ENCODE results near the gene MGMT.

Gene MGMT

GRCh38 chr10:129784291-129784690 lies 317.2 kb downstream of the MGMT start:
- DNase-seq = no peak

GRCh38 chr10:129784891-129785290 lies 317.9 kb downstream of the MGMT start:
- DNase-seq = no peak

- DNase-seq = no peak
These were observed 318.5 kb downstream of the MGMT start for GRCh38 chr10:129785536-129785981.

- no peak for DNase-seq
These were observed 319.2 kb downstream of the MGMT start for GRCh38 chr10:129786216-129786615.

GRCh38 chr10:129787557-129787956 lies 320.5 kb downstream of the MGMT start:
- DNase-seq = no peak

DNA sequence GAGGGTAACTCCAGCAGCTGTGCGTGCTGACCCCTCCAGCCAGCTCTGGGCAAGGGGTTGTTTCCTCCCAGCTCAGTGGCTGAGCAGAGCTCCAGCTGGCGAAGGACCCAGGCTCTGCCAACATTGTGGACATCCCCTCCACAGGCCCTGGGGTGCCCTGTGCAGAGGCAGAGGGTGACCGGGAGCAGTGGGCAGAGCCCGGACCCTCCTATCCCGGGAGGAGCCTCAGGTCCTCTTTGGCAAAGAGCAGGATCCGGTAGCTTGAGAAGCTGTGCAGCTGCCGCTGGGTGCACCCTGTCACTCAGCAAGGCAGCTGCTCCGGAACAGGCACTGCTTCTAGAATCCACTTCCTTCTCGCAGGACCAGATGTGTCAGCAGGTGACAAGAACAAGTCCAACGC lies 321.2 kb downstream of the MGMT start:
- DNase-seq = no peak

GRCh38 chr10:129790715-129791446 lies 323.8 kb downstream of the MGMT start:
- DNase-seq = no peak

DNA sequence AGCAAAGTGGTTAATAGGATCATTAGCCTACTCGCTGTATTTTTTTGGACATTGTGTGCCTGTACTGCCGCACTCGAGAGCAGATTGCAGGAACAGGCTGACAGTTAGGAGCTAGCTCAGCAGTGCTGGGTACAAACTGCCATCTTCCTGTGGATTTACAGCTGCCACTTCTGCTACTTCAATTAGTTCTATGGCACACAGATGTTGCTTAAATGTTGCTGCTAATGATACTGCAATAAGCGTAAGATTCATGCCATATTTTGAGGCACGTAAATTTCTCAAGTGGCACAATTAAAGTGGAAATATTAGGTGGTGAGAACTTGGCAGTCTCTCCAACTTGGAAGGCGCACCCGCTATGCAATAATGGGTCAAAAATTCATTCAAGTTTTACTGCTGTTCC lies 325.1 kb downstream of the MGMT start:
- DNase-seq = no peak

DNA sequence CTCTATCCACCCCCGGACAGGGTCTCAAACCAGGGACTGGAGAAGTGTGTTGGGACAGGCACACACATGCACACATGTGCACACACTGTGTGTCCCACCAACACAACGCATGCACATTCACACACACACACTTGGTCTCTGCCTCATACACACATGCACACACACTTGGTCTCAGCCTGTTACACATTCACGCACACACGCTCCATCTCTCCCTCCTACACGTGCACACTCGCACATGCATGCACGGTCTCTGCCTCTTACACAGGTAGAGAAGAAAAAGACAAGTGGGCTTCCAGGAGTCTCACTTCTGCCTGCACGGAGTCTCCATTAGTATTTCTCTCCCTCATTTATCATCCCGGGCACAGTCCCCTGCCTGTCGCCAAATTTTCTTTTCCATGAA lies 325.8 kb downstream of the MGMT start:
- DNase-seq = no peak

DNA sequence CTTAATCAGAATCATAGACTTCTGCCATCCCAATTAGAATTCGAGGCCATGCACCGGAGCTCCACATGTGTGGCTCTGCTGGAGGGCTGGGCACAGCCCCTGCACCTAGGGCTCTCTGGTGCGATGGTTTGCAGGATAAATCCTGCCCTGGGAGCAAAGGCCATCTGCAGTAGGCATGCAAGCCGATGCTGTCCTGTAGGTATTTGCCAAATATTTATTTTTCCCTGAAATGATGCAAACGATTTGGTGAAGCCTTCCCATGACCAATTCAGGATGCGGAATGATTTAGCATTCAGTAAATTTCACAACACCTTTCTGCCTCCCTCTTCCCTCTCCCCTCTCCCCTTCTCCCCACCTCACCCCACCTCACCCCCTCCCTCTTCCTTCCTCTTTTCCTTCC lies 326.4 kb downstream of the MGMT start:
- no peak for DNase-seq

DNA sequence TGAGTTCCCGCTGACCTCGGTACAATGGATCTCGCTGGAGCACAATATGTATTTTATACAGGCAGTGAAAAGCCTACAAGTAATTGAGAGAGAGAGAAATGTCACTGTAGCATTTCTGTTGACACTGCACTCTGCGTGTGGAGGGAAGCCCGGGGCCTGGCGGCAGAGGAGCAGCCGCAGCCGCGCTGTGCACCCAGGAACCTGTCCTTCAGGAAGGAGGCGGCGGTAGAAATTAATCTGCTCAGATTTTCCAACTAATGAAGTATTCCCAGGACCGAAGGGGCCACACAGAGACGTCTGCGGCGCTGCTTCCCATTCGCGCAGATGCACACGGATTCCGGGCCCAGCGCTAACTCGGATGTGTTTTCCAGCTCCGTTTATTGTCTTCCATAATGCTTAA lies 327.0 kb downstream of the MGMT start:
- no peak for DNase-seq

GRCh38 chr10:129796710-129797420 lies 329.8 kb downstream of the MGMT start:
- DNase-seq = no peak

GRCh38 chr10:129799942-129800341 lies 332.9 kb downstream of the MGMT start:
- DNase-seq = no peak

GRCh38 chr10:129800796-129801340 lies 333.8 kb downstream of the MGMT start:
- DNase-seq = no peak

GRCh38 chr10:129807211-129807610 lies 340.2 kb downstream of the MGMT start:
- no peak for DNase-seq

DNA sequence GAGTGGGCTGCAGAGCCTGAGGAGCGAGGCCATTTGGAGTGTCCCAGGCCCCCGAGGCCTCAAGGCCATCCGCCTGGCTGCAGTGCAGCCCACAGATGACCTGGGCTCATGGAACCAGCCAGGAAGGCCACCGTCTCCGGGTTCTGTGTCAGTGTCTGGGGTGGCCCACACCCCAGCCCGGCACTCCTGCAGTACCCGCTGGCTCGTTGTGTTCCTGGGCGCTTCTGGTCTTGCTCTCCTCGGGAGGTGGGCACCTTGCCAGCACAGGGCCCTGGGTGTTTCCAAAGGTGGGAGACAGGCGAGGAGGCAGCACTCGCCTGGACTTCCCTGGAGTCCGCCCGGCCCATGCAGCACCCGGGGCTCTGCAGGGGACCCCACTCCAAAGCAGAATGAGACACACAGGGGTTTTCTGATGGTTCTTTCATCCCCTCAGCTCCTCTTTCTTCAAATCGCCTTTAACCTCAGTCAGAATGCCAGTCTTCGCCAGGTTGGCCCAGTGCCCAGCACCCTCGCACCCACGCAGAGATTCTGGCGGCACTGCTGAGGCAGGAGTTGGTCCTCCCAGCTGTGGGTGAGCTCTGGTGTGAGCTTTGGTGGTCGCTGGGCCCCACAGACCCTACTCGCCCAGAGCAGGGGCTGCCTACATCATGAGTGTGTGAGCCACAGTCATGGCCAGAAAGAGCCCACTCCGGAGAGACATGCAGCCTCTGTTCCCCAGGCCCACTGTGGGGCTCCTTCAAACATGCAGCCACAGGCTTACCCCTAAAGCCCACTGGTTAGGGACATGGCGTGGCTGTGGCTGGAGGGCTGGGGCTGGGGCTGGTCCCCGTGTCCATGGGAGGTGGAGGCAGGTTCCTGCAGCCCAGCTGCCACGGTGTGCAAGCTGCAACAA lies 341.3 kb downstream of the MGMT start:
- no peak for DNase-seq

GRCh38 chr10:129809431-129809830 lies 342.4 kb downstream of the MGMT start:
- DNase-seq = no peak

GRCh38 chr10:129809841-129810240 lies 342.8 kb downstream of the MGMT start:
- no peak for DNase-seq

DNA sequence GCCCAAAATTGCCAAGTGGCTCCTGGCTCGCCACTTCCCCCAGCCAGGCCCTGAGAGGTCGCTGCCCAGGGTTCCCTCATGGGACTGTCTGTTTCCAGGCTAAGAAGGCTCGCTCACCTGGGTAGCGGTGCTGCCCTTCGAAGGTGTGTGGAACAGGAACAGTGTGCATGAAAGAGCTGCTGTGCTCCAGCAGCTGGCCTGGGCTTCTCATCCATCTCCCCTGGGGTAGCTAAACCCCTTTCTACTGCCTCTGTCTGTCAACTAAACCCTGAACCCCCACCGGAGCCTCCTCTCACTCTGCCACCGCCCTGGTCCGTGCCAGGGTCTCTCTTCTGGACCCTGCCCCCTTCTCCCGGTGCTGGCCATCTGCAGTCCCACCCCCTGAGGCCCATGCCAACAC lies 344.2 kb downstream of the MGMT start:
- no peak for DNase-seq

- no peak for DNase-seq
These were observed 345.4 kb downstream of the MGMT start for GRCh38 chr10:129812398-129812797.

GRCh38 chr10:129814681-129815646 lies 347.9 kb downstream of the MGMT start:
- no peak for DNase-seq

Data from NCI-H1417 treated with DMSO at 0.1 percent for 48 hours (cell line).